AG04449 (cell line): ENCODE measurements around the gene REEP3.

Experiments used
- CTCF ChIA-PET: fragments of 350-600 bp; formaldehyde crosslinking; extraction: SDS; loops from one replicate; lab custom pipeline; 2021; ENCODE audit warnings: antibody characterized with exemption; lab: Yijun Ruan, JAX
- POLR2A ChIA-PET: fragments of 400-600, 350-600 bp; formaldehyde crosslinking; extraction: SDS; loops from one replicate; lab custom pipeline; 2020; ENCODE audit warnings: antibody characterized with exemption, inconsistent platforms; lab: Yijun Ruan, JAX
- DNase-seq: peaks from one replicate; pipeline ENCODE4 v3.0.0-alpha.2; 2010; ENCODE audit warnings: low read depth, low spot score
- H3K4me3 ChIP-seq: 2 replicates; pipeline ENCODE4 v1.5.1; 2011; ENCODE audit warnings: low read depth, mild to moderate bottlenecking, control low read depth, low read length
- TF ChIP-seq, protein P1 (sequence below): IDR thresholded peaks from one replicate; pipeline ENCODE4 v1.5.1; 2011; ENCODE audit warnings: mild to moderate bottlenecking, moderate library complexity, low read length, control low read depth, inconsistent platforms; ENCODE audit not compliant: insufficient read depth; ENCODE audit errors: missing control alignments

REEP3 gene

DNA sequence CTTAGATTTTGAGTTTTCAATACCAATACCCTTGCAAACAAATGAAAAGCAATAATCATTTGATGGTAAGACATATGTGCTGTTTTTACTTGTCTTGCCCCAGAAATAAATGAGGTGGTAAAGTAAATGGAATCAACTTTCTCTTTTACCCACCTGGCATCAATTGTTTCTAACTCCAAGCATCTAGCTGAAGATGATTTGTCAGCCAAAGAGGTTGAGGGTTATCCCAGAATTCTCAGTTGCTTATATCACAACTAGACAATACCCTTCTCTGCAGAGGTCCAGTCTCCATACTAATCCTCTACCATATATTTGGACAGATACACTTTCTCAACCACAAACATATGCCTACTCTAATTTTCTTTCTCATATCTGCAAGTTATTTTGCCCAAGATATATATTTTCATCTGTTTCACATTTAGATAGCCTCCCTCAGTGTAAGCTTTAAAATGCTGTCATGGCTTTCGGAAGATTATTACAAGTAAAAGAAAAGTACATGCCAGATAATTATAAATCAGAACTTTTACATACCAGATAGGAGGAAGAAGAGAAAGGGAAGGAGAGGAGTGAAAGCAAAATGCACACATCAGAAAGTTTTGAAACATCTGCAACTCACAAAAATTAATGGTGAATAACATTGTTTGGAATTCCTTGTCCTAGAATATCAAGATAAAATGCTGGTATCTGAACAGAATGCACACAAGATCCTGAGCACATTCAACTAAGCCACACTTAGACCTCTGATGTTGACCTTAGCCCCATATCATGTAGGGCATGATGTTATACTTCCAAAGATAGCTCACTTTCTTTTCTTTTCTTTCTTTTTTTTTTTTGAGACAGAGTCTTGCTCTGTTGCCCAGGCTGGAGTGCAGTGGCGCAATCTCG is 146.6 kb downstream of the REEP3 start:
- DNase-seq = no peak
- TF ChIP-seq, protein P1, sequence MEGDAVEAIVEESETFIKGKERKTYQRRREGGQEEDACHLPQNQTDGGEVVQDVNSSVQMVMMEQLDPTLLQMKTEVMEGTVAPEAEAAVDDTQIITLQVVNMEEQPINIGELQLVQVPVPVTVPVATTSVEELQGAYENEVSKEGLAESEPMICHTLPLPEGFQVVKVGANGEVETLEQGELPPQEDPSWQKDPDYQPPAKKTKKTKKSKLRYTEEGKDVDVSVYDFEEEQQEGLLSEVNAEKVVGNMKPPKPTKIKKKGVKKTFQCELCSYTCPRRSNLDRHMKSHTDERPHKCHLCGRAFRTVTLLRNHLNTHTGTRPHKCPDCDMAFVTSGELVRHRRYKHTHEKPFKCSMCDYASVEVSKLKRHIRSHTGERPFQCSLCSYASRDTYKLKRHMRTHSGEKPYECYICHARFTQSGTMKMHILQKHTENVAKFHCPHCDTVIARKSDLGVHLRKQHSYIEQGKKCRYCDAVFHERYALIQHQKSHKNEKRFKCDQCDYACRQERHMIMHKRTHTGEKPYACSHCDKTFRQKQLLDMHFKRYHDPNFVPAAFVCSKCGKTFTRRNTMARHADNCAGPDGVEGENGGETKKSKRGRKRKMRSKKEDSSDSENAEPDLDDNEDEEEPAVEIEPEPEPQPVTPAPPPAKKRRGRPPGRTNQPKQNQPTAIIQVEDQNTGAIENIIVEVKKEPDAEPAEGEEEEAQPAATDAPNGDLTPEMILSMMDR = no peak
- CTCF ChIA-PET = interaction anchor here (0.7 to 1.8 kb wide), 2 partner anchors 22 to 52 kb away, joined by 3 to 9 read pairs; no protein-coding TSS in a partner anchor
- no peak overlapping the region for H3K4me3 ChIP-seq
- POLR2A ChIA-PET = interaction anchor here (0.6 kb wide), 1 partner anchor 15 kb away, joined by 3 read pairs; no protein-coding TSS in a partner anchor

DNA sequence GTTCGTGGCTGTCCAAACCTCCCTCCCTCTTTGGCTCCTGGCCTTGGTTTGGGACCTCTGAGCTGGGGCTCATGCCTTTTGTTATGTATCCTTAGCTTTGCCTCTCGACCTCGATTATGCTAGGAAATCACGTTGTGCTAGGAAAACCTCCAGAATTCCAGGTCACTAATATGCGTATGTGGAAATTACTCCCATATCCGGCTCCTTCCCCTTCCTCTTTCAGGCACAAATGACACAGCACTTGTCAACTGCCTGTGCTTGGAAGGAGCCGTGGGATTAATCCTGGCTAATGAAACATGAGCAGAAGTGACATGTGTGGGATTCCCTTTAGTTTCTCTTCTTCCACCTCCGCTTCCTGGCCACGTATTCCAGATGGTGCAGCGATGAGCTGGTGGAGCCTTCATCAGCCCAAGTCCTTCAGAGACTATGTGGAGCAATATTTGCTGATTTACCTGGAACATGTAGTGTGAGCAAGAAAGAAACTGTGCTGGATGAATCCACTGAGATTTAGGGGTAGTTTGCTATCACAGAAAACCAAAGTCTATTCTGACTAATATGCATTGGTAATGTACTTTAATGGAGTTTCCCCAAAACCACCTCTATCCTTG is 149.2 kb downstream of the REEP3 start:
- DNase-seq = no peak
- TF ChIP-seq, protein P1 = no peak
- H3K4me3 ChIP-seq = no peak overlapping the region
- ChIA-PET POLR2A (no interaction called here), CTCF (interaction anchor here (3.2 kb wide), 1 partner anchor 49 kb away, joined by 12 read pairs; no protein-coding TSS in a partner anchor)

DNA sequence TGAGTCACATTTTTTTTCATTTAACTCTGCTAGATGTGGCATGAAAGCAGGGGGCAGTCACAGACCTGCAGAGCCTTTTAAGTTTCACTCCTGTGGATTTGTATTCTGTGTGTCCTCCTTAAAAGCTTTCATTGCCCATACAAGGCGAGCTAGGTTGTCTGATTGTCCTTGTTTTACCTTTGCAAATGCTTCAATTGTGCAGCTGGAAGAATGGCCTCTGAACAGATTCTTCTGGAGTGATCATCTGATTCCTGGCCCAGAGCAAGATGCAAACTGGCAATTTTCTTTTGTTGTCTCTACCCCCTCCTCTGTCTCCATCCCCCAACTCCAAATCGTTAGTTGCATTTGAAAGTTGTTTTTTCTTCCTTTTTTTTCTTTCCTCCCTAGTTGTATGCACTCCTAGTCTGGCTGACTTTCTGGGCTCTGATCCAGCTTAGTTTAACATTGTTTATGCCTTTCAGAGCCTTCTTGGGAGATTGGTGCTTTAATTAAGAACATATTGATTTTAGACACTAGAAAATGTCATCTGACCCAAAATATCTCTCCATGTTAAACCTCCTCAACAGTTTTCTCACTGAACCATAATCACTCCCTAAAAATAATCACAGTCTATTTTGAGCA is 150.2 kb downstream of the REEP3 start:
- peak; percentile 42 for DNase-seq
- ChIA-PET POLR2A (no interaction called here), CTCF (interaction anchor here (0.8 to 3.2 kb wide), 2 partner anchors 9 to 48 kb away, joined by 4 to 12 read pairs; no protein-coding TSS in a partner anchor)
- TF ChIP-seq, protein P1 = no peak
- no peak overlapping the region for H3K4me3 ChIP-seq

DNA sequence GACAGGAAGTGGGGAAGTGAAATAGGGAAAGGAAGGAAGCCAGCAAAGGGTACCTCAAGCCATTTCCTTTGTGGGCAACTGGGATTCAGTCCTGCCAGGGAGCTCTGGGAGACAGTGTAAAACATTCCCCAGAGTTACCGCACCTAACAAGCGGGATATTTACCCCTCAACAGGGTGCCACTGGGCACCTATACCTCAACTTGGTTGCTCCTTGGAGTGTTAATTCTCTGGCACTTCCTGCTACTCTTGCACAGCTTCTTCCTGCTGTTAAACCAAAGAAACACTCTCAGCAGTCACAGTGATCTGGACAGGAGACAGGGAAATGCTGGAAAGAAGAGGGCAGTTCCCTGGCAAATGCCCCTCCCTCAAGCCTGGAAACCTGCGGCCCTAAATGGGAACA is 151.3 kb downstream of the REEP3 start:
- CTCF ChIA-PET = interaction anchor here (3.2 kb wide), 1 partner anchor 47 kb away, joined by 12 read pairs; no protein-coding TSS in a partner anchor

DNA sequence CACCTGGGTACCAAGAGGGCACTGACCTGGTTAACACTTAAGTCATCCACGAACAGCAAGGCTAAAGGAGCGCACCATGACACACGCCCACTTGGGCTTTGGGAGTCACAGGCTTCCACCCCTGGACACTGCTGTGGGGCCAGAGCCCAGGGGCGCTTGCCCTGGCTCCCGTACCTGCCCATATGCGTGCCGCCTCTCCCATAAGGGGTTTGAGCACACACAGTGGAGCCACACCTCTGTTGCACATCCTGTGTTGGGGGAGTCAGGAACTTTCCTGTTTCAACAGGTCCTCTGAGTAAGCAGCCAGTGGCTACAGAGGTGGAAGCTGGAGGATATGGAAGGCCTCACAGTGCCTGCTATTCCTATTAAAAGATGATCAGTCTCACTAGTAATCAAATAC is 152.0 kb downstream of the REEP3 start:
- H3K4me3 ChIP-seq = no peak overlapping the region
- ChIA-PET CTCF (interaction anchor here (1.0 kb wide), 2 partner anchors 48 to 506 kb away, joined by 3 read pairs; no protein-coding TSS in a partner anchor), POLR2A (no interaction called here)
- DNase-seq = no peak
- TF ChIP-seq, protein P1 = no peak

More for the DNA sequence above, 151.3 kb downstream of the REEP3 start:
- no peak for DNase-seq
- TF ChIP-seq, protein P1 = no peak
- POLR2A ChIA-PET = no interaction called here
- H3K4me3 ChIP-seq = no peak overlapping the region
